ENCODE measurements around the gene MEIS2. TPM values are rescaled to one million over a fixed set of nuclear protein-coding genes. Genes with fewer than 3 reads are reported as not detected.

MEIS2 gene
- total RNA-seq, 4 donors from 2014 or later, result 14.8 to 28.4 (median 20.4) TPM

GRCh38 chr15:37032091-37032775, 68.1 kb downstream of the MEIS2 start:
- no peak for DNase-seq
- intact Hi-C loops (cut with DNase I), result no loop called here
- no peak overlapping the region for H3K27ac ChIP-seq
- no peaks in the 10 kb centered on the region for H3K36me3 ChIP-seq
- H3K4me3 ChIP-seq (replicated peaks in 1 of 3), result no peak overlapping the region
- WGBS, 2 donors, result 59 to 61% methylated on average over 4 of the region's 4 CpGs
- no peaks in the 10 kb centered on the region for H3K27me3 ChIP-seq
- no peaks in the 10 kb centered on the region for H3K4me1 ChIP-seq
- H3K9me3 ChIP-seq, result no peaks in the 10 kb centered on the region
- TF ChIP-seq POLR2A (IDR thresholded peaks at IDR 0.05) (no peak), CTCF (IDR thresholded peaks at IDR 0.05) (no peak)

GRCh38 chr15:37031198-37031597, 69.2 kb downstream of the MEIS2 start:
- DNase-seq, result no peak
- WGBS, 2 donors, result 88 to 94% methylated on average over 4 of the region's 4 CpGs
- no peak overlapping the region for H3K4me3 ChIP-seq (replicated peaks in 1 of 3)
- no peaks in the 10 kb centered on the region for H3K27me3 ChIP-seq
- no peak overlapping the region for H3K27ac ChIP-seq
- H3K36me3 ChIP-seq, result no peaks in the 10 kb centered on the region
- no peak for TF ChIP-seq POLR2A (IDR thresholded peaks at IDR 0.05)
- TF ChIP-seq CTCF (IDR thresholded peaks at IDR 0.05), result no peak
- intact Hi-C loops (cut with DNase I), result no loop called here
- H3K9me3 ChIP-seq, result no peaks in the 10 kb centered on the region
- no peaks in the 10 kb centered on the region for H3K4me1 ChIP-seq

GRCh38 chr15:37028625-37029296, 71.6 kb downstream of the MEIS2 start:
- Histone ChIP-seq H3K4me1 (no peaks in the 10 kb centered on the region), H3K27ac (no peak overlapping the region), H3K4me3 (replicated peaks in 1 of 3) (no peak overlapping the region), H3K27me3 (no peaks in the 10 kb centered on the region), H3K36me3 (no peaks in the 10 kb centered on the region), H3K9me3 (no peaks in the 10 kb centered on the region)
- WGBS, 2 donors, result 74 to 76% methylated on average over 4 of the region's 4 CpGs
- intact Hi-C loops (cut with DNase I), result no loop called here
- no peak for TF ChIP-seq CTCF (IDR thresholded peaks at IDR 0.05)
- no peak for TF ChIP-seq POLR2A (IDR thresholded peaks at IDR 0.05)
- no peak for DNase-seq

GRCh38 chr15:37020852-37021251, 79.5 kb downstream of the MEIS2 start:
- Histone ChIP-seq H3K4me3 (replicated peaks in 1 of 3) (no peak overlapping the region), H3K36me3 (no peaks in the 10 kb centered on the region), H3K27ac (no peak overlapping the region), H3K4me1 (no peaks in the 10 kb centered on the region), H3K9me3 (no peaks in the 10 kb centered on the region), H3K27me3 (no peaks in the 10 kb centered on the region)
- no peak for DNase-seq
- intact Hi-C loops (cut with DNase I), result no loop called here
- TF ChIP-seq CTCF (IDR thresholded peaks at IDR 0.05) (no peak), POLR2A (IDR thresholded peaks at IDR 0.05) (no peak)

Data from thyroid gland (tissue), 4 donors.